ENCODE data around the gene SLC44A2. TPM values are rescaled to one million over a fixed set of nuclear protein-coding genes. Genes with fewer than 3 reads are reported as not detected.
A peak's percentile ranks its signal among the peaks of the same experiment; 100 is the strongest.
"Not testable (repeated sequence)": the region's sequence is repeated elsewhere in the genome, so short reads cannot be mapped to it uniquely, and the experiment has no call there.

The SLC44A2 gene
- total RNA-seq, 2 donors from 2014 or later: 47.5 to 56.4 TPM

GRCh38 chr19:10670876-10671804, 45.8 kb downstream of the SLC44A2 start:
- Histone ChIP-seq H3K36me3 (replicated peaks in 1 of 2; ENCODE audit: insufficient read depth in 1 of 2, low read depth in 2 of 2) (peaks cover 5 to 16% of the 10 kb centered on the region in 2 donors), H3K27me3 (no peaks in the 10 kb centered on the region), H3K9me3 (no peaks in the 10 kb centered on the region), H3K27ac (no peak overlapping the region), H3K4me3 (no peak overlapping the region), H3K4me1 (peaks cover 6% of the 10 kb centered on the region)
- no peak for TF ChIP-seq POLR2A (IDR thresholded peaks at IDR 0.05)
- TF ChIP-seq CTCF (IDR thresholded peaks at IDR 0.05): no peak
- DNase-seq (no peak), ATAC-seq (no peak)
- WGBS, 2 donors: 81 to 83% methylated on average over 23 to 24 of the region's 24 CpGs
- intact Hi-C loops (cut with DNase I): no loop called here

GRCh38 chr19:10671922-10672321, 46.6 kb downstream of the SLC44A2 start:
- H3K27me3 ChIP-seq; H3K4me3 ChIP-seq; intact Hi-C loops (cut with DNase I); DNase-seq; H3K4me1 ChIP-seq; ATAC-seq; H3K27ac ChIP-seq; H3K9me3 ChIP-seq: not testable (repeated sequence)
- WGBS, 2 donors: 92 to 100% methylated on average over 3 of the region's 3 CpGs
- H3K36me3 ChIP-seq (replicated peaks in 1 of 2; ENCODE audit: insufficient read depth in 1 of 2, low read depth in 2 of 2): peaks cover 5 to 16% of the 10 kb centered on the region in 2 donors

GRCh38 chr19:10675214-10675613, 49.9 kb downstream of the SLC44A2 start:
- ATAC-seq: not testable (repeated sequence)

GRCh38 chr19:10677751-10678150, 52.4 kb downstream of the SLC44A2 start:
- Histone ChIP-seq H3K9me3 (no peaks in the 10 kb centered on the region), H3K27me3 (no peaks in the 10 kb centered on the region), H3K27ac (no peak overlapping the region), H3K36me3 (replicated peaks in 1 of 2; ENCODE audit: insufficient read depth in 1 of 2, low read depth in 2 of 2) (peaks cover 32 to 51% of the 10 kb centered on the region in 2 donors), H3K4me1 (peaks cover 10% of the 10 kb centered on the region), H3K4me3 (no peak overlapping the region)
- intact Hi-C loops (cut with DNase I): no loop called here
- TF ChIP-seq CTCF (IDR thresholded peaks at IDR 0.05) (no peak), POLR2A (IDR thresholded peaks at IDR 0.05) (no peak)
- DNase-seq (peak in 3 of 4 donors; percentile 27 to 62 (median 41)), ATAC-seq (no peak)
- WGBS, 2 donors: 42 to 66% methylated on average over 13 of the region's 13 CpGs

More at GRCh38 chr19:10675214-10675613, 49.9 kb downstream of the SLC44A2 start:
- H3K27me3 ChIP-seq; H3K9me3 ChIP-seq; intact Hi-C loops (cut with DNase I); DNase-seq; H3K27ac ChIP-seq; H3K4me3 ChIP-seq: not testable (repeated sequence)
- 86 to 90% methylated on average over 8 of the region's 8 CpGs for WGBS, 2 donors
- Histone ChIP-seq H3K4me1 (peaks cover 14% of the 10 kb centered on the region), H3K36me3 (replicated peaks in 1 of 2; ENCODE audit: insufficient read depth in 1 of 2, low read depth in 2 of 2) (peaks cover 20 to 40% of the 10 kb centered on the region in 2 donors)

- no peak for TF ChIP-seq CTCF (IDR thresholded peaks at IDR 0.05)
- no peak for TF ChIP-seq POLR2A (IDR thresholded peaks at IDR 0.05)
- Histone ChIP-seq H3K27ac (no peak overlapping the region), H3K27me3 (no peaks in the 10 kb centered on the region), H3K4me3 (no peak overlapping the region), H3K9me3 (no peaks in the 10 kb centered on the region), H3K36me3 (replicated peaks in 1 of 2; ENCODE audit: insufficient read depth in 1 of 2, low read depth in 2 of 2) (peaks cover 39 to 59% of the 10 kb centered on the region in 2 donors), H3K4me1 (peaks cover 8% of the 10 kb centered on the region)
- ATAC-seq (no peak), DNase-seq (no peak)
- 79 to 100% methylated on average over 1 to 12 of the region's 12 CpGs for WGBS, 2 donors
- intact Hi-C loops (cut with DNase I): no loop called here
Observed at GRCh38 chr19:10678813-10679212, 53.5 kb downstream of the SLC44A2 start.

Data from body of pancreas (tissue), 4 donors.